HCT116 (cell line): Measurements from ENCODE around the gene PRRT3.

ENCODE experiments used
- CEBPB ChIP-seq: IDR thresholded peaks from 2 replicates; pipeline ENCODE4 v1.6.1; 2012; ENCODE audit warnings: low read depth
- CTCF ChIP-seq, 3 experiments: fragments of 200-600 bp in 1 of 3; sonication (generic) in 1 of 3; IDR thresholded peaks in 2 of 3; conservative IDR thresholded peaks in 1 of 3; 2 replicates each; pipeline ENCODE4 v1.5.1; 2012 to 2017; ENCODE audit warnings: low read depth in 2 of 3, low read length in 2 of 3, antibody characterized with exemption in 1 of 3, borderline replicate concordance in 1 of 3, control low read depth in 1 of 3, mild to moderate bottlenecking in 1 of 3, mixed read lengths in 1 of 3, mixed run types in 1 of 3, moderate library complexity in 1 of 3; ENCODE audit not compliant: insufficient read depth in 1 of 3
- EZH2phosphoT487 ChIP-seq: fragments of 200-600 bp; IDR thresholded peaks from 2 replicates; pipeline ENCODE4 v1.6.1; 2018; ENCODE audit warnings: antibody characterized with exemption, borderline replicate concordance
- MAX ChIP-seq: IDR thresholded peaks from 2 replicates; pipeline ENCODE4 v1.6.1; 2012
- POLR2A ChIP-seq: IDR thresholded peaks from 2 replicates; pipeline ENCODE4 v1.7.0; 2011; ENCODE audit warnings: borderline replicate concordance; ENCODE audit not compliant: insufficient read depth, insufficient read length; ENCODE audit errors: extremely low read depth
- POLR2AphosphoS5 ChIP-seq: IDR thresholded peaks from 2 replicates; pipeline ENCODE4 v1.6.1; 2011; ENCODE audit warnings: mild to moderate bottlenecking, low read depth, low read length, moderate library complexity
- RAD21 ChIP-seq: IDR thresholded peaks from 2 replicates; pipeline ENCODE4 v1.6.1; 2012; ENCODE audit warnings: low read depth, mild to moderate bottlenecking
- SP1 ChIP-seq: IDR thresholded peaks from 2 replicates; pipeline ENCODE4 v1.6.1; 2012; ENCODE audit warnings: low read depth
- ZBTB33 ChIP-seq: IDR thresholded peaks from 2 replicates; pipeline ENCODE4 v1.6.1; 2011; ENCODE audit warnings: mild to moderate bottlenecking, low read length, moderate library complexity; ENCODE audit not compliant: insufficient replicate concordance; ENCODE audit errors: extremely low read depth
- ZNF274 ChIP-seq: fragments of 200-500 bp; sonication (Bioruptor generic); IDR thresholded peaks from 2 replicates; pipeline ENCODE4 v1.6.1; 2014; ENCODE audit warnings: mild to moderate bottlenecking, low read depth, low read length, inconsistent platforms

- TF ChIP-seq CEBPB (no peak), POLR2A (no peak), CTCF (IDR thresholded peaks at IDR 0.05 in 2 of 3, conservative IDR thresholded peaks at IDR 0.05 in 1 of 3; ENCODE audit: borderline replicate concordance in 1 of 3, insufficient read depth in 1 of 3, low read depth in 2 of 3, low read length in 2 of 3) (peak in 1 of 3 experiments; percentile 23; a peak in 1 of 6 replicates), POLR2AphosphoS5 (no peak), EZH2phosphoT487 (no peak), RAD21 (peak; percentile 41; the same call in 1 of the 2 replicates), MAX (no peak), ZBTB33 (no peak), ZNF274 (no peak), SP1 (no peak)
Observed at GRCh38 chr3:9930804-9931418, 21.3 kb downstream of the PRRT3 start.
